ENCODE measurements around the gene ZNF687.

DNA sequence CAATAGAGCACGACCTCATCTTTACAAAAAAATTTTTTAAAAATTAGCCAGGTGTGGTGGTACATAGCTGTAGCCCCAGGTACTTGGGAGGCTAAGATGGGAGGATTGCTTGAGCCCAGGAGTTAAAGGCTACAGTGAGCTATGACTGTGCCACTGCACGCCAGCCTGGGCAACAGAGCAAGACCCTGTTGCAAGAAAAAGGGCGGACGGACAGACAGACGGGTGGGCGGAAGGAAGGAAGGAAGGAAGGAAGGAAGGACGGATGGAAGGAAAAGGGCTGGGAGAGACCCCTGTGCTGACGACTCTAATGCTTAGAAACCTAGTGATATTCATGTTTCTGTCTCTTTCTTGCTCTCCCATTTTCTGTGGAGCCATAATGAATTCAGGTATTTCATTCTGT is 30.7 kb downstream of the ZNF687 start:
- no peak for TF ChIP-seq ZFX (IDR thresholded peaks at IDR 0.05)
- TF ChIP-seq, protein P1, sequence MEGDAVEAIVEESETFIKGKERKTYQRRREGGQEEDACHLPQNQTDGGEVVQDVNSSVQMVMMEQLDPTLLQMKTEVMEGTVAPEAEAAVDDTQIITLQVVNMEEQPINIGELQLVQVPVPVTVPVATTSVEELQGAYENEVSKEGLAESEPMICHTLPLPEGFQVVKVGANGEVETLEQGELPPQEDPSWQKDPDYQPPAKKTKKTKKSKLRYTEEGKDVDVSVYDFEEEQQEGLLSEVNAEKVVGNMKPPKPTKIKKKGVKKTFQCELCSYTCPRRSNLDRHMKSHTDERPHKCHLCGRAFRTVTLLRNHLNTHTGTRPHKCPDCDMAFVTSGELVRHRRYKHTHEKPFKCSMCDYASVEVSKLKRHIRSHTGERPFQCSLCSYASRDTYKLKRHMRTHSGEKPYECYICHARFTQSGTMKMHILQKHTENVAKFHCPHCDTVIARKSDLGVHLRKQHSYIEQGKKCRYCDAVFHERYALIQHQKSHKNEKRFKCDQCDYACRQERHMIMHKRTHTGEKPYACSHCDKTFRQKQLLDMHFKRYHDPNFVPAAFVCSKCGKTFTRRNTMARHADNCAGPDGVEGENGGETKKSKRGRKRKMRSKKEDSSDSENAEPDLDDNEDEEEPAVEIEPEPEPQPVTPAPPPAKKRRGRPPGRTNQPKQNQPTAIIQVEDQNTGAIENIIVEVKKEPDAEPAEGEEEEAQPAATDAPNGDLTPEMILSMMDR (conservative IDR thresholded peaks at IDR 0.05), result no peak

All from C4-2B (cell line).